GM19397 (cell line): Measurements from ENCODE around the gene AGL.
A peak's percentile ranks its signal among the peaks of the same experiment; 100 is the strongest.
"Not testable (repeated sequence)": the region's sequence is repeated elsewhere in the genome, so short reads cannot be mapped to it uniquely, and the experiment has no call there.

Experiments used
- ATAC-seq: cut with Tn5 transposase; IDR thresholded peaks from one replicate; pipeline ENCODE4 v1.9.1; 2021; ENCODE audit warnings: mild to moderate bottlenecking, moderate library complexity; ENCODE audit not compliant: unreplicated experiment

AGL gene

DNA sequence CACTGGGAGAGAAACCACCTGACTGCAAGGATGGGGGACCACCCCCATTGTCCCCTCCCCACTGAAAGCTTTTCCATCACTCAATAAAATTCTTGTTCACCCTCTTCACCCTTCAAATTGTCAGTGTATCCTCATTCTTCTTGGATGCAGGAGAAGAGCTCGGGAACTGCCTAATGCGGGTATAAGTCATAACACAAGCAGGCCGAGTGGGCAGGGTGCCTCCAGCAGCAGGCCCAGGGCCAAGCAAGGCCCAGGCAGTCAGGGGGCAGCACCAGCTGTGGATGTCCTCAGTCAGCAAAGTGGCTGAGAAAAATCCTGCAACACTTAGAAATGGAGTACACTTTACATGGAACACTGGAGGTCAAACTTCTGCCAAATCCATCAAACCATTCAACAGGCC is 85.9 kb downstream of the AGL start:
- no peak for ATAC-seq

DNA sequence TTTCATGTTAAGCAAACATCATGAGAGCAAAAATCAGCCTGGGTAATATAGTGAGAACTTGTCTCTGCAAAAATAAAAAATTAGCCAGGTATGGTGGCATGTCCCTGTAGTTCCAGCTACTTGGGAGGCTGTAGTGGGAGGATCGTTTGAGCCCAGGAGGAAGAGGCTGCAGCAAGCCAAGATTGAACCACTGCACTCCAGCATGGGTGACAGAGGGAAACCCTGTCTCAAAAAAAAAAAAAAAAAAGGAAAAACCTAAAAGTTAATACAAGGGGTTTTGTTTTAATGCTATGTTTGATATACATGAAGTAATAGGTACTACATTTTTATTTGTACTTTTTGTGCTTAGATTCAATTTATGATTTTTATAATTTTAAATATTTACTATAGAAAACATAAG is 92.6 kb downstream of the AGL start:
- ATAC-seq = no peak

DNA sequence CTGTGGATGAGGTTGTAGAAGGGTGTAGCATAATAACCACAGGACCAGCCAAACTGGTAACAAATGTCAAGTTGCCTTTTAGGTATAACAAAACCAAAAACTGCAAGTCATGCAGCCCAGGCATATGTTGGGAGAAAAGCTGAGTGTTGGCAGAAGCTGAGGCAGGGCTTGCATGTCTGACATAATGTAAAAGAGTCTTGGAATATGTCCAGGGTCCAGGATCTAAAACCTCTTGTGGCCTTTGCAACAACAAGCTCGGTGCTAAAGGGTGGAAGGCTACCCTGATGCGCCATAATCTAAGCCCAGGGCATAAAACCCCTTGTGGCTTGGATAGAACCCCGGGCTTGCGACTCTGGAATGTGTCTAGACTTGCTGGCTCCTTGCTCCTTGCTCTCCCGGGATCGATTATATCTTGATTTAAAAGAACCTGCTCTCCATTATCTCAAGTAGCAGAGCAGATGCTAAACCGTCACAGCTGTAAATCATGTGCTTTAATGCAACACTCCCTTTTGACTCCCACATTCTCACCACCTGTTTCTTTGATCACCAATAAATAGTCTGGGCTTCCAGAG is 93.1 kb downstream of the AGL start:
- no peak for ATAC-seq

DNA sequence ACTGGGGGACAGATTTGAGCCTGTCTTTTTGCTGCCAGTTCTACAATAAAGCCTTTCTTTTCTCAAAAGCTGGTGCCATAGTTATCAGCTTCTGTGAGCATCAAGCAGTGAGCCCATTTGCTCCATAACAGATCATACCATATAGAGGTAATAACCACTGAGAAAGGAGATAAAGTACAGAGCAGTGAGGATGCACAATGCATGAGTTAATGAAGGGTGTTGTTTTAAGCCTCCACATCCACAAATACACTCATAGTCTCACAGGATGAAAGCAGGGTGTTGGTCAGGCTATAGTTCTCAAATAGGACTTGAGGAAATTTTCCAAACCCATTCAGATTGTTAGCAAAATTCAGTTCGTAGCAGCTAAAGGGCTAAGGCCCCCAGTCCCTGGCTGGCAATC is 94.0 kb downstream of the AGL start:
- no peak for ATAC-seq

DNA sequence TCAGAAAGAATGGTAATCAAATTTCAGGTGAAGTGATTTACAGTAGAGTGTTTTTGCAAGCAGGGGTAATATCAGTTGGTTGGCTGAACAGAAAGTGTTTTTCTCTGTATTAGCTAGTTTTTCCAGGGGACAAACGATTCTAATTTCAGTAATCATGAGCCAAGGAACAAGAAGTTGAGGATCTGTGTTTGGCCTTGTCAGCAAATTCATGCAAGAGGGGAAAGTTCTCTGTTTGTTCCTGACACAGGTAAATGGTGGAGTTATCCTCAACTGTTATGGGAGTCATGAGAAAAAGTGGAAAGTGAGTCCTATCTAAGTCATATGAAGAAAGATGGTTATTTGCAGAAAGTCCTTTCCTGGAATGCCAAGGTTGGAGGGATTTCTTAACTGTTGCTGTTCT is 95.0 kb downstream of the AGL start:
- ATAC-seq = no peak

DNA sequence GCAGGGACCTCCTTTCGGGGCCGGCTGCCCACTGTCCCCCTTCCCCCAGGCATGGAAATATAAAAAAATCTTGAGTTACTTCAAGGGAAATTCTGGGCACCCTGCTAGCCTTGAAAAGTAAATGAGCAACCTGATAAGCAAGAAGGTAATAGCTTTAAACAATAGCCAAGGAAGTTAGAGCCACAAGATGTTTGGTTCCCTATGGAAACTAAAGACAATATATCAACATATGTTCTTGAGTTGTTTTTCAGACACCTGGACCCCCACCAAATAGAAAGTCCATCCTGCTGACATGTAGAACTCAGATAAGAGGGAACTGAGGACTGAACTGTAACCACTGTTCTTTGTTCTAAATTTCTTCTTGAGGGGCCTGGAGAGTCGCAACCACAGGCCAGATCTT is 100.3 kb downstream of the AGL start:
- no peak for ATAC-seq

DNA sequence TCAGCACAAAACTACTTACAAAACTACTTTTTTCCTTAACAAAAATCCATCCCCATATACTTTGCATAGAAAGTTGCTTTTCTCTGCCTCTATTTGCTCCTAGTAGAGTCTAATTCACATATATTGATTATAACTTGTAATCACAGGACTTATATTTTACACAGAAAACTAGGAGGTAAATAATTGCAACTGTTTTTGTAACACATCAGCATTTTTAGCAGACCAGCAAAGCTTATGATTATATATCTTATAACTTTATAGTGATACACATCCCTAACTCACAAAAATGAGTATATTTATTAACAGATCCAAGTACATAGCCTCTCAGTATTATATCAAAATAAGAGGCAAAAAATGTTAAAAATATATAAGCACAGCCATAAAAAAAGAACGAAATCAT is 102.4 kb downstream of the AGL start:
- ATAC-seq = no peak

DNA sequence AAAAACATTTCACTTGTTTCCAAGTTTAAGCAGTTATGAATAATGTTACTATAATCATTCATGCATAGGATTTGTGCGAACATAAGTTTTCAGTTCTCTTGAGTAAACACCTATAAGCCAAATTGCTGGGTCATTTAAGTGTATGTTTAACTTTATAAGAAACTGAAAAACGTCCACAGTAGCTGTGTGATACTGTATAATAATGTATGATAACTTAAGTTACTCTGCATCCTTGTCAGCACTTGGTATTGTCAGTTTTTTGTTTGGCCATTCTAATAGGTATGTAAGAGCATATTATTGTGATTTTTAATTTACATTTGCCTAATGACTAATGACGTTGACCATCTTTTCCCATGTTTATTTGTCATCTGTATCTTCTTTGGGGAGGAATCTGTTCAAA is 105.2 kb downstream of the AGL start:
- no peak for ATAC-seq

DNA sequence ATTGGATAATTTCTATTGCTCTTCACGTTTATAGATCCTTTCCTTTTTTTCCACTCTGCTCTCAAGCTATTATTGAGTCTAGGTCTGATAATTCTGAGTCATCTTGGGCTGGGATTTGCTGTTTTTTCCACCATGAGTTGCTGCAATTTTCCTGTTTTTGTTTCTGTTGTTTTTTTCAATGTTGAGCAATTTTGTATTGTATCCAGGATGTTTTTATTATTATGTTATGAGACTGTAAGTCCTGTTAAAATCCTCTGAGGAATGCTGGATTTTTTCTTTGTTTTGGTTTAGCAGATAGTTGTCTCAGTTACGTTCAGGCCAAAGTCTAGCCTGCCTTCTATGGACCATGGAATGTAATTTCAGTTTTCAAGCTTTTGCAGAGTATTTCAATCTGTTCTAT is 106.6 kb downstream of the AGL start:
- no peak for ATAC-seq

DNA sequence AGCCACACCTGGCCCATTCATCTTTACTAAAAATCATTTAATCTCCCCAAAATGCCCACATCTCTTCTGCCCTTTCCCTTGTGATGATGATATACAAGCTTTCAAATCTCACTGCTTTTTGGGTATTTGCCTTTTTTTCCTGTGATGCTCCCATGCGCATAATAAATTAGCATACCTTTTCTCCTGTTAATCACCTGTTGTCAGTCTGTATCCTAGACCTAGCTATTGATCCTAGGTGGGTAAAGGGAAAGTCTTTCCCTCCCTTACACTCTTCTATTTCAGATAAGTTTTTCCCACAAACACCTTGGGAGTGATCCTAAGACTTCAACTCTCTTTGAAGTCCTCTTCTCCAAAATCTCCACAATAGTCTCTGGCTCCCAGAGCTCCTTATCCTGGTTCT is 107.7 kb downstream of the AGL start:
- no peak for ATAC-seq

DNA sequence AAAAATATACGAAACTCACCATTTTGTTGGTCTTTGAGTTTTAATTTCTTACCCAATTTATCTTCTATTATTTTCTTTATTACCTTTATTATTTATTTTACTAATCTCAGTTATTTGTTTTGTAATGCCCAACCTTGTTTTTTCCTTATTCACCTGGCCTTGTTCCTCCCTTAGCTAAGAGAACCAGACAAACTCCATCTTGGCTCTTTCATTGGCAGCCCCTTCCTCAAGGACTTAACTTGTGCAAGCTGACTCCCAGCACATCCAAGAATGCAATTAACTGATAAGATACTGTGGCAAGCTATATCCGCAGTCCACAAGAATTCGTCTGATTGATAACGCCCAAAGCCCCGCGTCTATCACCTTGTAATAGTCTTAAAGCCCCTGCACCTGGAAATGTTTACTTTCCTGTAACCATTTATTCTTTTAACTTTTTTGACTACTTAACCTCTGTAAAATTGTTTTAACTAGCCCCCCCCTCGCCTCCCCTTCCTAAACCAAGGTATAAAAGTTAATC is 109.1 kb downstream of the AGL start:
- ATAC-seq = not testable (repeated sequence)

DNA sequence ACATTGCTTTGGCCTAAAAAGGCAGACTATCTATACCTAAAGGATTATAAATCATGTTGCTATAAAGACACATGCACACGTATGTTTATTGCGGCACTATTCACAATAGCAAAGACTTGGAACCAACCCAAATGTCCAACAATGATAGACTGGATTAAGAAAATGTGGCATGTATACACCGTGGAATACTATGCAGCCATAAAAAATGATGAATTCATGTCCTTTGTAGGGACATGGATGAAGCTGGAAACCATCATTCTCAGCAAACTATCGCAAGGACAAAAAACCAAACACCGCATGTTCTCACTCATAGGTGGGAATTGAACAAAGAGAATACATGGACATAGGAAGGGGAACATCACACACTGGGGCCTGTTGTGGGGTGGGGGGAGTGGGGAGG is 110.1 kb downstream of the AGL start:
- not testable (repeated sequence) for ATAC-seq

DNA sequence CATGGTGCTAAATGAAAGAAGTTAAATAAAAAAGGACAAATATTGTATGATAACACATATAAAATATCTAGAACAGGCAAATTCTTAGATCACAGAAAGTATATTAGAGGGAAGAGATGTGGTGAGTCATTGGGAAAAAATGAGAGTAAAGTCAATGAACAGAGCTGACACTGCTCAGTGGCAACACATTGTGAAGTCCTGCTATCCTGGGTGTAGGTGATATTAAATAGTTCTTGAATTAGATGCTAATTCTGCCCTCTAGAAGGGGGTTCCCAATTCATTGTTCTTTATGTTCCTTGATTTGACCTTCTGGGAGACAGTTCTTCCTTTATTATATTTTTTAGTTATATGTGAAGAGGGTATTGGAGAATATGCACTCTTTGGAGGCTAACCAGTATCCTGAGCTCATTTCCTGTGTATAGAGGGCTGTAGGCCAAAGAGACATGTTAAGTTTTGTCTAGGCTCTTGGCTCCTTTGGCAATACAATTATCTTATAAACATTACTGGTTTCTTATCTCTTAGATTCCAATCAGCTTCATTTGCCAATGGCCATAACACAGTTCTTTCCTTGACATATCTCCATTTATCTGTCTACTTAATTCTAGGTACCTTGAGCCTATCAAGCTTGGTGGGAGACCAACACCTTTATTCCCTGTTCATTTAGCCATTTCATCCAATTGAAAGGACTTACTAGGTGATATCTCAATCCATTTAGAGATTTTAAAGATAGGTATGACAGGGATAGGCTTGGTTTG is 113.1 kb downstream of the AGL start:
- no peak for ATAC-seq

DNA sequence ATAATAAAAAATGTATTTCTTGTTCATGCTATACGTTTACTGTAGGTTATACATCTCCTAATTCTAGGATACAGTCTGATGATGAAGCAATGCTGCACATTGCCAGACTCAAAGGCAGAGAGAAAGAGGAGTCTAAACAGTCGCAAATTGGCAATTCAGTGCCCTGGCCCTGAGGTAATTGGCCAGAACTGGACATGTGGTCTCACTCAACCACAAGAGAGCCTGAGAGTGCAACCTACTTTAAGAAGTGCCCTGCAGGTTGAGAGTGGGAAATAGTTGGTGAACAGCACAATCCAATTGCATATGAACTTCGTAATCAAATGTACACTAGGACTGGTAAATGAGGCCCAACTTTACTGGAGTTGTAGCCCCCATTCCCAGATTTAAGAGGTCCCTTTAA is 114.6 kb downstream of the AGL start:
- no peak for ATAC-seq

DNA sequence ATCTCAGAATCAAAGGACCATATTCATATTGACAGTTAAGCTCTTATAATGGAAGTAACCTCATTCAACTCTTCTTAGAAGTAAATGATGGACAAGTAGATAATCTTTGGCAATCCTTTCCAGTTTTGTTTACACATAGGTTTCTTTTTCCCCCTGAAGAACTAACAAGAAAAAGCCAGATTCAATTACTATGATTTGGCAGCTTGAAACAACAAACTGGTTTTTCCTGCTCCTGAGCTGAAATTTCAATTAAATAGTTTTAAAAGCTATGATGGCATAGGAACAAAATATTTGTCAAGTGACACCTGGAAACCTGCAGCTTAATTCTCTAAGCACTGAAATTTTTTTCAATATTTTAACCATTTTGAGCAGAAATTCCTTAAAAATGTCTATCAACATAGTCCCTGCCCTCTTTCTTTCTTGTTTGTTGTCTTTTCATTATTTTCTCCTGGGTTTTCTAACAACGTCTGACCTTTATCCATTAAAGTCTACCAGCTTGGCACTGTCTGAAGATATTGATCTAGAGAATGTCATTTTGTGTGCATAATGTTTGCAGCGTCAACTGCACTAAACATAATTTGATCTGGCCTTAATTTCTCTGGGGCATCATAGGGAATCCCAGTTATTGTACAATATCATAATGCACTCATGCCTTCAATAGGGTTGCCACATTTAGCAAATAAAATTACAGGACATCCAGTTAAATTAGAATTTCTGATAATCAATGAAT is 115.7 kb downstream of the AGL start:
- no peak for ATAC-seq

DNA sequence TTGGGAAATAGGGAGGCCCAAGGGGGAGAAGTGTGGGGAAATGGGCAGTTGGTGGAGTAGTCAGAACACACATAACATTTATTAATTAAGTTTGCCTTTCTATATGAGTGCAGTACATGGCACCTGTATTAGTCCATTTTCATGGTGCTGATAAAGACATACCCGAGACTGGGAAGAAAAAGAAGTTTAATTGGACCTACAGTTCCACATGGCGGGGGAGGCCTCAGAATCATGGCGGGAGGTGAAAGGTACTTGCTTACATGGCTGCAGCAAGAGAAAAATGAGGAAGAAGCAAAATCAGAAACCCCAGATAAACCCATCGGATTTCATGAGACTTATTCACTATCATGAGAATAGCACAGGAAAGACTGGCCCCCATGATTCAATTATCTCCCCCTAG is 118.1 kb downstream of the AGL start:
- ATAC-seq = no peak

DNA sequence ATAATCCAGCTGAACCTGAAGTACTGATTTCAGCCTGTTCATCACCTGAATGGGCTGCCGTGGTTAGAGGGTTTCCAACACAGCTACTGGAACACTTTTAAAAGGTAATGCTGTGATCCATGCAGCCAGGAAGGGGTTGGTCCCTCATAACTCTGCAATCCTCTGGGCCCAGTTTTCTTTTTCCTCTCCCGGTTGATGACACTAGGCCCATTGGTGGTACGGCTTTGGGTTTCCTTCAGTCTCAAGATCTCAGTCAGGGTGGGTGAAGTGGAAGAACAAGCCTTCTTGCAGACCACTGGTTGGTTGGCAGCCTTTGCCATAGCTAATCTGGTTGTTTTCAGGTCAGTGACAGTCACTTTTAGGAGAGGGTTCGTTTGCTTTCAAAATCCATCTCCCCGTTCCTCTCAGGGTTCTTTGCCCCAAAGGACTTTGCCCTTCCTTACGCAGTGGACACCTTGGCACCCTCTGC is 119.1 kb downstream of the AGL start:
- peak; percentile 7 for ATAC-seq

DNA sequence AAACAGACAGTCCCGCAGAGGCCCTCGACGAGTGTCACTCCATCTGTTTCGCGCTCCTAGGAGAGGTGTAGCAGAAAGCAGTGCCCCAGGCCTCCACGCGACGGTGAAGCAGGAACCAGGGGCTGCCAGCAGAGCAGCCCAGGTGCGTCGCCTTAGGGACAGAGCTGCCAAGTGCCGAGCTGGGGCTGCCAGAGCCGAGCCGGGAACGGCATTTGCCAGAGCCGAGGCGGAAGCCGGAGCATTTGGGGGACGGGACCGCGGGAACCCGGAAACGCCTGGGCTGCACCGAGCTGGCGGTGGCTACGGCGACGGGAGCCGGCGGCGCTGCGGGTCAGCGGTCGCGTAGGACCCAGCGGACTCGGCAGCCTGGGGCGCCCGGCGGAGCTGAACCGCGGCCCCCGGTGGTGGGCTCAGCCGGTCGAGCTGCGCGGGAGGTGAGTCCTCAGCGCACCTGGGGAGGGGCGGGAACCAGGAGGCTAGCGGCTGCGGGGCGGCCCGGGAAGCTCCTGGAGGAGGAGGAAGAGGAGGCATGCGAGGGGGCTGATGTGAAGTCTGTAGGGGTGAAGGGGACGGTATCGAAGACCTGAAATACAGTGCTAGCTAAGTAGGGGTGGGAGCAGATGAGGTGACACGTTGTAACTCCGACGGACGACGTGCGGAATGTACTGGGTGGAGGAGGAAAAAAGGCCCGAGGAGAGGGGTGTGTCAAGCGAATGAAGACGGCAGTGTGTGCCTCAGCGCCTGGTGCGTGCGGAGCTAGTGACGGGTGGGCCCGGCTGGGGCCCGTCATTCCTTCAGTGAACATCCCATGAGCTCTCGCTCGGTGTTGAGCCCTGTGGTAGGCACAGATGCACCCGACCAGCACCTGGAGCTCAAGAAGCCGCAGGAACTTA is 119.8 kb downstream of the AGL start, which contains the start of gene SLC35A3:
Gene SLC35A3 (plus strand): TSS at position 268 of the 893 bp plus-strand sequence. CDS start 23,559 bp downstream, outside the sequence.
- ATAC-seq = peak; percentile 97

DNA sequence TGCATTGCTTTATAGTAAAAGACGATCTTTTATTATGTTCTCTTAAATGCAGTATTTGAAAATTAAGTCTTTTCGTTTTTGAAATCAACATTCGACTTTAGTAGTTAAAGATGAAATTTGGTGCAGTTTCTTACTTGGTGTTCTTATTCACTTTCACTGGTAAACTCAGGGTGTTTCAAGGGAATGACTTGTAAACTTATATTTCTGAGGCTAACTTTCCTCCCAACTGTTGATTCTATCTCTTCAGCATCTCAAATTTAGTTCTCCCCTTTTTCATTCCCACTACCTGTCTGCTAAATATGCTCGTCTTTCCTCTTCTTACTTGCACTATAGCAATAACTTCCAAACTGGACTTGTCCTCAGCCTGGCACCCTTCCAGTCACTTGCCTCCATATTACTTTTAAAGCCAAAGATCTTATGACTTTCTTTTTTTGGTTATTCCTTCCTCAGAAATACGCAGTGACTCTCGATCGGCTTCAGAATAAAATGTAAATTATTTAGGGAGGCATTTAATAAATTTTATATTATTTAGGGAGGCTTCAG is 120.6 kb downstream of the AGL start:
- ATAC-seq = no peak

DNA sequence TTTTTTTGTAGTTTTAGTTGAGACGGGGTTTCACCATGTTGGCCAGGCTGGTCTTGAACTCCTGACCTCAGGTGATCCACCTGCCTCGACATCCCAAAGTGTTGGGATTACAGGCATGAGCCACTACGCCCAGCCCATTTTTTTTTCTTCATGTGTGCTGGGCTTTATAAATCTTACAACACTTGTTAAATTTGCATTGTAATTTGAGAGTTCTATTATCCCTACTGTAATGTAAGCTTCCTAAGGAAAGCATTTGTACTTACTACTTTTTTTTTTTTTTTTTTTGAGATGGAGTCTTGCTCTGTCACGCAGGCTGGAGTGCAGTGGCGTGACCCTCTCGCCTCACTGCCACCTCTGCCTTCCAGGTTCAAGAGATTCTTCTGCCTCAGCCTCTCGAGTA is 121.9 kb downstream of the AGL start:
- ATAC-seq = not testable (repeated sequence)
